Liver (tissue), 9 donors: Measurements from ENCODE around the gene AGPAT1. TPM values are rescaled to one million over a fixed set of nuclear protein-coding genes. Genes with fewer than 3 reads are reported as not detected.

ENCODE experiments used
- DNase-seq: peaks from one replicate; pipeline ENCODE4 v3.0.0-alpha.2; 2017; ENCODE audit warnings: low spot score
- H3K27ac ChIP-seq, 2 donors: one replicate each; pipeline ENCODE4 v1.7.0; 2013; ENCODE audit warnings: inconsistent platforms in 2 of 2, low read length in 2 of 2, control low read depth in 1 of 2, low read depth in 1 of 2, mild to moderate bottlenecking in 1 of 2
- H3K27me3 ChIP-seq, 4 donors: one replicate each; pipeline versions ENCODE4 v1.6.1 to v1.7.0; 2013; ENCODE audit warnings: low read length in 3 of 4, inconsistent platforms in 1 of 4, mild to moderate bottlenecking in 1 of 4, moderate library complexity in 1 of 4; ENCODE audit not compliant: control insufficient read depth in 4 of 4, insufficient read depth in 4 of 4
- H3K36me3 ChIP-seq, 4 donors: one replicate each; pipeline versions ENCODE4 v1.6.1 to v1.7.0; 2013; ENCODE audit warnings: low read length in 3 of 4, mild to moderate bottlenecking in 3 of 4, low read depth in 1 of 4, moderate library complexity in 1 of 4; ENCODE audit not compliant: control insufficient read depth in 4 of 4, insufficient read depth in 3 of 4
- H3K4me1 ChIP-seq, 4 donors: one replicate each; pipeline versions ENCODE4 v1.6.1 to v1.7.0; 2013; ENCODE audit warnings: low read length in 3 of 4, mild to moderate bottlenecking in 3 of 4, moderate library complexity in 1 of 4; ENCODE audit not compliant: control insufficient read depth in 4 of 4, insufficient read depth in 4 of 4
- H3K4me3 ChIP-seq, 3 donors: one replicate each; pipeline versions ENCODE4 v1.6.1 to v1.7.0; 2013; ENCODE audit warnings: low read length in 3 of 3, control low read depth in 1 of 3, low read depth in 1 of 3, mild to moderate bottlenecking in 1 of 3
- H3K9ac ChIP-seq, 2 donors: one replicate each; pipeline ENCODE4 v1.7.0; 2013; ENCODE audit warnings: low read length in 2 of 2, mild to moderate bottlenecking in 2 of 2, moderate library complexity in 2 of 2, control low read depth in 1 of 2, low read depth in 1 of 2
- H3K9me3 ChIP-seq, 4 donors: one replicate each; pipeline versions ENCODE4 v1.6.1 to v1.7.0; 2013; ENCODE audit warnings: low read length in 3 of 4; ENCODE audit not compliant: control insufficient read depth in 4 of 4
- EGR1 ChIP-seq, 2 donors: IDR thresholded peaks; 2 replicates each; pipeline ENCODE4 v1.6.1; 2016 to 2018; ENCODE audit warnings: antibody characterized with exemption in 2 of 2, low read depth in 2 of 2
- FOXA1 ChIP-seq: IDR thresholded peaks from 2 replicates; pipeline ENCODE4 v1.6.1; 2016; ENCODE audit warnings: antibody characterized with exemption
- FOXA2 ChIP-seq: IDR thresholded peaks from 2 replicates; pipeline ENCODE4 v1.6.1; 2016; ENCODE audit warnings: antibody characterized with exemption
- GABPA ChIP-seq, 2 donors: IDR thresholded peaks in 1 of 2; conservative IDR thresholded peaks in 1 of 2; 2 replicates each; pipeline ENCODE4 v1.6.1; 2016; ENCODE audit warnings: antibody characterized with exemption in 2 of 2, mild to moderate bottlenecking in 1 of 2, moderate library complexity in 1 of 2
- HNF4A ChIP-seq, 2 donors: conservative IDR thresholded peaks; 2 replicates each; pipeline ENCODE4 v1.6.1; 2016; ENCODE audit warnings: antibody characterized with exemption in 2 of 2, mild to moderate bottlenecking in 2 of 2
- HNF4G ChIP-seq: IDR thresholded peaks from 2 replicates; pipeline ENCODE4 v1.6.1; 2016; ENCODE audit warnings: antibody characterized with exemption
- JUND ChIP-seq, 2 donors: IDR thresholded peaks; 2 replicates each; pipeline ENCODE4 v1.6.1; 2016; ENCODE audit warnings: antibody characterized with exemption in 2 of 2
- NR2F2 ChIP-seq: IDR thresholded peaks from 2 replicates; pipeline ENCODE4 v1.6.1; 2016; ENCODE audit warnings: antibody characterized with exemption
- RAD21 ChIP-seq, 2 donors: IDR thresholded peaks; 2 replicates each; pipeline ENCODE4 v1.6.1; 2016; ENCODE audit warnings: antibody characterized with exemption in 2 of 2, mild to moderate bottlenecking in 2 of 2
- RXRA ChIP-seq, 2 donors: IDR thresholded peaks; 2 replicates each; pipeline ENCODE4 v1.6.1; 2017 to 2018; ENCODE audit warnings: antibody characterized with exemption in 2 of 2, mild to moderate bottlenecking in 1 of 2
- SP1 ChIP-seq: IDR thresholded peaks from 2 replicates; pipeline ENCODE4 v1.6.1; 2018; ENCODE audit warnings: antibody characterized with exemption, mild to moderate bottlenecking
- TAF1 ChIP-seq: conservative IDR thresholded peaks from 2 replicates; pipeline ENCODE4 v1.6.1; 2016; ENCODE audit warnings: antibody characterized with exemption, mild to moderate bottlenecking
- YY1 ChIP-seq: IDR thresholded peaks from 2 replicates; pipeline ENCODE4 v1.6.1; 2016; ENCODE audit warnings: antibody characterized with exemption, mild to moderate bottlenecking
- WGBS: extraction: QIAGEN DNeasy Blood & Tissue Kit; methylation state at CpG from one replicate; pipeline ENCODE4 v1.1.7; 2013; 5-methylcytosine and 5-hydroxymethylcytosine counted together
- polyA plus RNA-seq, 2 donors: library from polyadenylated mRNA; stranded (reverse) in 1 of 2; unstranded in 1 of 2; fragments of 200-250 nt in 1 of 2; fragments of >200 nt in 1 of 2; fragmentation: Nextera tagmentation in 1 of 2; extraction: Ambion mirVana in 1 of 2; gene quantifications; one replicate each; pipeline versions ENCODE4 v1.2.1 to v1.2.3, GENCODE V29; 2013 to 2015
- total RNA-seq, 2 donors: library from RNA; depleted of rRNA; stranded (reverse); fragments of >200 nt; gene quantifications; one replicate each; pipeline ENCODE4 v1.2.3, GENCODE V29; 2014
- TF ChIP-seq, protein P1 (sequence below): IDR thresholded peaks from 2 replicates; pipeline ENCODE4 v1.6.1; 2016; ENCODE audit warnings: antibody characterized with exemption
- TF ChIP-seq, protein P2 (sequence below): IDR thresholded peaks from 2 replicates; pipeline ENCODE4 v1.6.1; 2016; ENCODE audit warnings: antibody characterized with exemption
- TF ChIP-seq, protein P3 (sequence below): IDR thresholded peaks from 2 replicates; pipeline ENCODE4 v1.6.1; 2016; ENCODE audit warnings: antibody characterized with exemption, mild to moderate bottlenecking
- TF ChIP-seq, protein P4 (sequence below): fragments of 150-350 bp; IDR thresholded peaks from 2 replicates; pipeline ENCODE4 v1.5.1; 2017; ENCODE audit warnings: improper control_type of control experiment, low read depth, low read length; ENCODE audit not compliant: missing input control
- TF ChIP-seq, protein P5 (sequence below): IDR thresholded peaks from 2 replicates; pipeline ENCODE4 v1.6.1; 2016; ENCODE audit warnings: antibody characterized with exemption
- donor health status: healthy.
- donor health status: healthy.
- donor health status: healthy.
- donor health status: healthy.
- donor health status: healthy.

AGPAT1 gene
- total and polyA plus RNA-seq, 4 donors, result 10.4 to 45.1 (median 17.5) TPM

DNA sequence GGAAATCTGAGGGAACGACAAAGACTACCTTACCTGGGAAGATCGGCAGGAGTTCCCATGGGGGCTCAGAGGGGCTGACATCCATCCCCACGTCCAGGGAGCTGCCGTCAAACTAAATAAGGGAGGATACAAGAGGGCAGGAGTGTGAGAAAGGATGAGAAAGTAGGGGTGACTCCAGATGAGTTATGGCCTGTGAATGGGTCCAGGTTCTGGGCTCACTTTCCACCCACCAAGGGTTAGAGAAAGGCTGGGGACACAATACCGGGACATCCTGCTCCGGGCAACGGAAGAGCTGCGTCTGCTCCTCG, 48.5 kb downstream of the AGPAT1 start:
- peaks cover 3 to 28% (median 24%) of the 10 kb centered on the region in 4 donors for H3K4me1 ChIP-seq
- H3K27ac ChIP-seq, result no peak overlapping the region
- 12% methylated on average over 9 of the region's 9 CpGs for WGBS

More for the DNA sequence above, 48.5 kb downstream of the AGPAT1 start:
- DNase-seq, result no peak
- peaks cover 2 to 12% (median 11%) of the 10 kb centered on the region in 4 donors for H3K36me3 ChIP-seq
- H3K4me3 ChIP-seq, result peak overlapping the region; percentile 89 to 98 (median 90)
- no peaks in the 10 kb centered on the region for H3K27me3 ChIP-seq
- H3K9me3 ChIP-seq, result no peaks in the 10 kb centered on the region
- TF ChIP-seq EGR1 (IDR thresholded peaks at IDR 0.05; ENCODE audit: low read depth in 2 of 2) (no peak), GABPA (IDR thresholded peaks at IDR 0.05 in 1 of 2, conservative IDR thresholded peaks at IDR 0.05 in 1 of 2) (no peak), SP1 (no peak), FOXA2 (no peak), YY1 (no peak), NR2F2 (no peak), RXRA (IDR thresholded peaks at IDR 0.05) (no peak), JUND (IDR thresholded peaks at IDR 0.05) (no peak), FOXA1 (no peak), HNF4G (no peak), HNF4A (conservative IDR thresholded peaks at IDR 0.05) (no peak), TAF1 (no peak), RAD21 (IDR thresholded peaks at IDR 0.05) (no peak)
- TF ChIP-seq, protein P1, sequence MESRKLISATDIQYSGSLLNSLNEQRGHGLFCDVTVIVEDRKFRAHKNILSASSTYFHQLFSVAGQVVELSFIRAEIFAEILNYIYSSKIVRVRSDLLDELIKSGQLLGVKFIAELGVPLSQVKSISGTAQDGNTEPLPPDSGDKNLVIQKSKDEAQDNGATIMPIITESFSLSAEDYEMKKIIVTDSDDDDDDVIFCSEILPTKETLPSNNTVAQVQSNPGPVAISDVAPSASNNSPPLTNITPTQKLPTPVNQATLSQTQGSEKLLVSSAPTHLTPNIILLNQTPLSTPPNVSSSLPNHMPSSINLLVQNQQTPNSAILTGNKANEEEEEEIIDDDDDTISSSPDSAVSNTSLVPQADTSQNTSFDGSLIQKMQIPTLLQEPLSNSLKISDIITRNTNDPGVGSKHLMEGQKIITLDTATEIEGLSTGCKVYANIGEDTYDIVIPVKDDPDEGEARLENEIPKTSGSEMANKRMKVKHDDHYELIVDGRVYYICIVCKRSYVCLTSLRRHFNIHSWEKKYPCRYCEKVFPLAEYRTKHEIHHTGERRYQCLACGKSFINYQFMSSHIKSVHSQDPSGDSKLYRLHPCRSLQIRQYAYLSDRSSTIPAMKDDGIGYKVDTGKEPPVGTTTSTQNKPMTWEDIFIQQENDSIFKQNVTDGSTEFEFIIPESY, result no peak
- TF ChIP-seq, protein P2, sequence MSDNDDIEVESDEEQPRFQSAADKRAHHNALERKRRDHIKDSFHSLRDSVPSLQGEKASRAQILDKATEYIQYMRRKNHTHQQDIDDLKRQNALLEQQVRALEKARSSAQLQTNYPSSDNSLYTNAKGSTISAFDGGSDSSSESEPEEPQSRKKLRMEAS, result no peak
- TF ChIP-seq, protein P3, sequence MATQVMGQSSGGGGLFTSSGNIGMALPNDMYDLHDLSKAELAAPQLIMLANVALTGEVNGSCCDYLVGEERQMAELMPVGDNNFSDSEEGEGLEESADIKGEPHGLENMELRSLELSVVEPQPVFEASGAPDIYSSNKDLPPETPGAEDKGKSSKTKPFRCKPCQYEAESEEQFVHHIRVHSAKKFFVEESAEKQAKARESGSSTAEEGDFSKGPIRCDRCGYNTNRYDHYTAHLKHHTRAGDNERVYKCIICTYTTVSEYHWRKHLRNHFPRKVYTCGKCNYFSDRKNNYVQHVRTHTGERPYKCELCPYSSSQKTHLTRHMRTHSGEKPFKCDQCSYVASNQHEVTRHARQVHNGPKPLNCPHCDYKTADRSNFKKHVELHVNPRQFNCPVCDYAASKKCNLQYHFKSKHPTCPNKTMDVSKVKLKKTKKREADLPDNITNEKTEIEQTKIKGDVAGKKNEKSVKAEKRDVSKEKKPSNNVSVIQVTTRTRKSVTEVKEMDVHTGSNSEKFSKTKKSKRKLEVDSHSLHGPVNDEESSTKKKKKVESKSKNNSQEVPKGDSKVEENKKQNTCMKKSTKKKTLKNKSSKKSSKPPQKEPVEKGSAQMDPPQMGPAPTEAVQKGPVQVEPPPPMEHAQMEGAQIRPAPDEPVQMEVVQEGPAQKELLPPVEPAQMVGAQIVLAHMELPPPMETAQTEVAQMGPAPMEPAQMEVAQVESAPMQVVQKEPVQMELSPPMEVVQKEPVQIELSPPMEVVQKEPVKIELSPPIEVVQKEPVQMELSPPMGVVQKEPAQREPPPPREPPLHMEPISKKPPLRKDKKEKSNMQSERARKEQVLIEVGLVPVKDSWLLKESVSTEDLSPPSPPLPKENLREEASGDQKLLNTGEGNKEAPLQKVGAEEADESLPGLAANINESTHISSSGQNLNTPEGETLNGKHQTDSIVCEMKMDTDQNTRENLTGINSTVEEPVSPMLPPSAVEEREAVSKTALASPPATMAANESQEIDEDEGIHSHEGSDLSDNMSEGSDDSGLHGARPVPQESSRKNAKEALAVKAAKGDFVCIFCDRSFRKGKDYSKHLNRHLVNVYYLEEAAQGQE, result no peak
- TF ChIP-seq, protein P4, sequence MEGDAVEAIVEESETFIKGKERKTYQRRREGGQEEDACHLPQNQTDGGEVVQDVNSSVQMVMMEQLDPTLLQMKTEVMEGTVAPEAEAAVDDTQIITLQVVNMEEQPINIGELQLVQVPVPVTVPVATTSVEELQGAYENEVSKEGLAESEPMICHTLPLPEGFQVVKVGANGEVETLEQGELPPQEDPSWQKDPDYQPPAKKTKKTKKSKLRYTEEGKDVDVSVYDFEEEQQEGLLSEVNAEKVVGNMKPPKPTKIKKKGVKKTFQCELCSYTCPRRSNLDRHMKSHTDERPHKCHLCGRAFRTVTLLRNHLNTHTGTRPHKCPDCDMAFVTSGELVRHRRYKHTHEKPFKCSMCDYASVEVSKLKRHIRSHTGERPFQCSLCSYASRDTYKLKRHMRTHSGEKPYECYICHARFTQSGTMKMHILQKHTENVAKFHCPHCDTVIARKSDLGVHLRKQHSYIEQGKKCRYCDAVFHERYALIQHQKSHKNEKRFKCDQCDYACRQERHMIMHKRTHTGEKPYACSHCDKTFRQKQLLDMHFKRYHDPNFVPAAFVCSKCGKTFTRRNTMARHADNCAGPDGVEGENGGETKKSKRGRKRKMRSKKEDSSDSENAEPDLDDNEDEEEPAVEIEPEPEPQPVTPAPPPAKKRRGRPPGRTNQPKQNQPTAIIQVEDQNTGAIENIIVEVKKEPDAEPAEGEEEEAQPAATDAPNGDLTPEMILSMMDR, result no peak
- TF ChIP-seq, protein P5, sequence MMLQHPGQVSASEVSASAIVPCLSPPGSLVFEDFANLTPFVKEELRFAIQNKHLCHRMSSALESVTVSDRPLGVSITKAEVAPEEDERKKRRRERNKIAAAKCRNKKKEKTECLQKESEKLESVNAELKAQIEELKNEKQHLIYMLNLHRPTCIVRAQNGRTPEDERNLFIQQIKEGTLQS, result no peak
- H3K9ac ChIP-seq, result peak overlapping the region; percentile 18 to 58
